T-helper 1 cell treated with Interleukin-12 subunit alpha and Interleukin-12 subunit beta and Interleukin-4 antibody, amounts not matched to agents 30 μg/mL and 1 μg/mL, for 36 hours (primary cell): ENCODE data around the gene P4HA2.

ENCODE experiments used
- H3K27ac Mint-ChIP-seq: one replicate; pipeline ENCODE4 v1.8.0; 2021; ENCODE audit warnings: mild to moderate bottlenecking, mixed read lengths
- H3K27me3 Mint-ChIP-seq: one replicate; pipeline ENCODE4 v1.8.0; 2021; ENCODE audit warnings: low read depth, mixed read lengths
- H3K36me3 Mint-ChIP-seq: one replicate; pipeline ENCODE4 v1.8.0; 2021; ENCODE audit warnings: low read depth, mixed read lengths
- H3K4me1 Mint-ChIP-seq: one replicate; pipeline ENCODE4 v1.8.0; 2021; ENCODE audit warnings: low read depth, mixed read lengths
- H3K4me3 Mint-ChIP-seq: one replicate; pipeline ENCODE4 v1.8.0; 2021; ENCODE audit warnings: mild to moderate bottlenecking, moderate library complexity, mixed read lengths
- H3K9me3 Mint-ChIP-seq: one replicate; pipeline ENCODE4 v1.8.0; 2021; ENCODE audit warnings: mixed read lengths

The P4HA2 gene

DNA sequence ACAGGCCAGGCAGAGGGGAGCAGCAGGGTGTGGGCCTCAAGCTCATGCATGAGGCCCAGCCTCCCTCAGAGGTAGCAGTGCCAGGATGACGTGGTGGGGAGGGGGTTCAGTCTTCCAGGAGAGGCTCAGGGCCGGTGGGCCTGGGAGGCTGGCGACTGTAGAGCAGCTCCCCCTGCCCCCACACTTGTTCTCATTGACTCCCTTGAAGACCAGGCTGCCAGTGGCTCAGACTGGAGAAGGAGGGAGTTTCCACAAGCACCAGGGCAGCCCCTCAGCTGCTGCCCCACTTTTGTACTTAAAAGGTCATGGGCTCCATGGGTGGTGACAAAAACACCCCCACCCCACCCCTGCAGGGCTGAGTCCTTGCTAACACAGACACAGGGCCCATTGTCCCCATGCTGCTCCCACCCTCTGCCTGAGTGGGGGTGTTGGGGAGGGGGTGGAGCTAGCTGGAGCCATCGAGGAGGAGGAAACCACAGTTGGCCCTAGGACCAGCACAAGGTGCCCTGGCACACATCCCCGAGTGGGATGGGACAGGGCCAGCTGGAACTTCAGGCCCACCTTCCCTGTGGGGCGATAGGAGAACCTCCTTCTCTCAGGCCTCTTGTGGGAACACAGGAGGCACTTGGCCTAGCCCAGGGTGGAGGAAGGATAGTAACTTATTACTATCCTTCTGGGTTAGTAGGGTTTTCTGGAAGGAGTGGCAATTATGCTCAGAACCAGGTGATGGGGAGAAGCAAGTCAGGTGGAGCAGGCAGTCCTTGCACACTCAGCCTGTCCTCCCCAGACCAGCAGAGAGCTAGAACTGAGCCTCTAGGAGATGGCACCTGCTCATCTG is 40.5 kb upstream of the P4HA2 start:
- H3K9me3 Mint-ChIP-seq = no peaks in the 10 kb centered on the region
- H3K36me3 Mint-ChIP-seq = no peaks in the 10 kb centered on the region
- H3K27me3 Mint-ChIP-seq = peaks cover 4% of the 10 kb centered on the region
- H3K4me1 Mint-ChIP-seq = peaks cover 5% of the 10 kb centered on the region
- H3K4me3 Mint-ChIP-seq = no peak overlapping the region
- no peak overlapping the region for H3K27ac Mint-ChIP-seq

DNA sequence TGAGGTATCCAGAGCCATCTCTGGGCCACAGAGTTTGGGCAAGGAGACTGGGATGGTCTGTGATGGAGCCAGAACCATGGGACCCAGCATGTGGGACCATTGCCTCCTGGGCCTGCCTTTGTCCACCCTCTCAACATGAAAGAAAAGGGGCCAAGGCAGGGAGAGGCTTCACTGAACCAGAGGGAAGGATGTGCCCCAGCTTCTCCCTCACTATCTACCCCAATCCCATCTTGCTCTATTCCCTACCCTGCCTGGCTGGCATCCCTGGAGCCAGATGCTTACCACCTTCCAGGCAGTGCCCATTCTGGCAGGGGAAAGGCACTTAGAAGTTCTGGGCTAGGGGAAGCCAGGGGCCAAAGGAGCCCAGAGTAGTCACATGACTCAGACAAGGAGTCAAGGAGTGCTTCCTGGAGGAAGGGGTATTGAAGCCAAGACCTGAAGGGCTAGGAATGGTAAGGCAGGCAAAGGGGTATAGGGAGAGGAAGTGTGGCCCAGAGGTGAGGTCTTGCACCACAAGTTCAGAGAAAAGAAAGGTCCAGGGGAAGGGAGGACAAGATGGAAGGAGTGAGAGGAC is 39.6 kb upstream of the P4HA2 start:
- H3K36me3 Mint-ChIP-seq = no peaks in the 10 kb centered on the region
- H3K4me3 Mint-ChIP-seq = no peak overlapping the region
- H3K9me3 Mint-ChIP-seq = no peaks in the 10 kb centered on the region
- peaks cover 1% of the 10 kb centered on the region for H3K4me1 Mint-ChIP-seq
- peak overlapping the region; percentile 55 for H3K27ac Mint-ChIP-seq
- H3K27me3 Mint-ChIP-seq = no peaks in the 10 kb centered on the region

- no peaks in the 10 kb centered on the region for H3K9me3 Mint-ChIP-seq
These were observed 39.1 kb upstream of the P4HA2 start for GRCh38 chr5:132266836-132267160.

GRCh38 chr5:132266031-132266835 is 38.6 kb upstream of the P4HA2 start:
- H3K9me3 Mint-ChIP-seq = no peaks in the 10 kb centered on the region
- H3K36me3 Mint-ChIP-seq = no peaks in the 10 kb centered on the region
- peaks cover 1% of the 10 kb centered on the region for H3K4me1 Mint-ChIP-seq
- H3K4me3 Mint-ChIP-seq = no peak overlapping the region
- H3K27ac Mint-ChIP-seq = no peak overlapping the region
- H3K27me3 Mint-ChIP-seq = no peaks in the 10 kb centered on the region

More at GRCh38 chr5:132266836-132267160, 39.1 kb upstream of the P4HA2 start:
- no peak overlapping the region for H3K27ac Mint-ChIP-seq
- no peaks in the 10 kb centered on the region for H3K36me3 Mint-ChIP-seq
- H3K27me3 Mint-ChIP-seq = no peaks in the 10 kb centered on the region
- peaks cover 1% of the 10 kb centered on the region for H3K4me1 Mint-ChIP-seq
- H3K4me3 Mint-ChIP-seq = no peak overlapping the region

GRCh38 chr5:132265336-132266030 is 37.8 kb upstream of the P4HA2 start:
- Mint-ChIP-seq H3K27me3 (no peaks in the 10 kb centered on the region), H3K27ac (no peak overlapping the region), H3K9me3 (no peaks in the 10 kb centered on the region), H3K4me3 (no peak overlapping the region), H3K36me3 (no peaks in the 10 kb centered on the region), H3K4me1 (peaks cover 7% of the 10 kb centered on the region)

- no peaks in the 10 kb centered on the region for H3K27me3 Mint-ChIP-seq
- no peak overlapping the region for H3K4me3 Mint-ChIP-seq
- peaks cover 11% of the 10 kb centered on the region for H3K4me1 Mint-ChIP-seq
- no peaks in the 10 kb centered on the region for H3K36me3 Mint-ChIP-seq
- H3K9me3 Mint-ChIP-seq = no peaks in the 10 kb centered on the region
- H3K27ac Mint-ChIP-seq = peak overlapping the region; percentile 32
These were observed 37.1 kb upstream of the P4HA2 start for GRCh38 chr5:132264546-132265335.

DNA sequence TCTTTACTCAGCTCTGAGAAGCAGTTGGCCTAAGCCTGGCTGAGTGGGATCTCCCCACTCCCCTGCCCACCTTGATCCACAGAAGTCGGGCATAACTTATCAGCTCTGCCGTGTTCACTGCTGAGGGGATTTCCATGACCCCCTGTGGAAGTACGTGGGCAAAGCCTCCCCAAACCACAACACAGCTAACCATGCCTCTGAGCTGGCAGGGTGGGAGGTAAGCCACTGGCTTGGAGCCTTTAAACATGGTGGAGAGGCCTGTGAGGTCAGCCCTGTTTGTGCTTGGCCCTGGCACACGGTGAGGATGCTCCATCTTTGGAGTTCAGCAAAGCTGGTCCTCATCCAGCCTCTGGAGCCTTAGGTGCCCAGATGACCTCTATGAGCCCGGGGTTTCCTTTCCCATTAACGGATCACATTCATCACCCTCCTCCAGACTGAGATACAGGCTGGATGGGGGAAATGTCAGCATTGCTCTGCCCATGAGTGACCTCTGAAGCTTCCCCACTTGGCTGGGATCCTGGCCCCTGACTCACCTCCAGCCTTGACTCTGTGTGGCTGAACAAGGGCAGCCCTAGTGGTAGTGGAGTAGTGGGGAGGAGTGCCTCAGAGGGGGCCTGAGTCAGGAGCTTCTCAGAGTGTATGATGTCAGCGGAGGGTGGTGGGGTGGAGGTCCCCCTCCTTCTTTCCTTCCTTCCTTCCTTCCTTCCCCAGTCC is 36.1 kb upstream of the P4HA2 start:
- Mint-ChIP-seq H3K36me3 (no peaks in the 10 kb centered on the region), H3K27me3 (no peaks in the 10 kb centered on the region), H3K9me3 (no peaks in the 10 kb centered on the region), H3K27ac (no peak overlapping the region), H3K4me3 (no peak overlapping the region), H3K4me1 (peaks cover 11% of the 10 kb centered on the region)

- Mint-ChIP-seq H3K4me1 (peaks cover 11% of the 10 kb centered on the region), H3K27ac (no peak overlapping the region), H3K9me3 (no peaks in the 10 kb centered on the region), H3K27me3 (peaks cover 4% of the 10 kb centered on the region), H3K36me3 (no peaks in the 10 kb centered on the region), H3K4me3 (no peak overlapping the region)
These were observed 35.4 kb upstream of the P4HA2 start for GRCh38 chr5:132262882-132263547.

DNA sequence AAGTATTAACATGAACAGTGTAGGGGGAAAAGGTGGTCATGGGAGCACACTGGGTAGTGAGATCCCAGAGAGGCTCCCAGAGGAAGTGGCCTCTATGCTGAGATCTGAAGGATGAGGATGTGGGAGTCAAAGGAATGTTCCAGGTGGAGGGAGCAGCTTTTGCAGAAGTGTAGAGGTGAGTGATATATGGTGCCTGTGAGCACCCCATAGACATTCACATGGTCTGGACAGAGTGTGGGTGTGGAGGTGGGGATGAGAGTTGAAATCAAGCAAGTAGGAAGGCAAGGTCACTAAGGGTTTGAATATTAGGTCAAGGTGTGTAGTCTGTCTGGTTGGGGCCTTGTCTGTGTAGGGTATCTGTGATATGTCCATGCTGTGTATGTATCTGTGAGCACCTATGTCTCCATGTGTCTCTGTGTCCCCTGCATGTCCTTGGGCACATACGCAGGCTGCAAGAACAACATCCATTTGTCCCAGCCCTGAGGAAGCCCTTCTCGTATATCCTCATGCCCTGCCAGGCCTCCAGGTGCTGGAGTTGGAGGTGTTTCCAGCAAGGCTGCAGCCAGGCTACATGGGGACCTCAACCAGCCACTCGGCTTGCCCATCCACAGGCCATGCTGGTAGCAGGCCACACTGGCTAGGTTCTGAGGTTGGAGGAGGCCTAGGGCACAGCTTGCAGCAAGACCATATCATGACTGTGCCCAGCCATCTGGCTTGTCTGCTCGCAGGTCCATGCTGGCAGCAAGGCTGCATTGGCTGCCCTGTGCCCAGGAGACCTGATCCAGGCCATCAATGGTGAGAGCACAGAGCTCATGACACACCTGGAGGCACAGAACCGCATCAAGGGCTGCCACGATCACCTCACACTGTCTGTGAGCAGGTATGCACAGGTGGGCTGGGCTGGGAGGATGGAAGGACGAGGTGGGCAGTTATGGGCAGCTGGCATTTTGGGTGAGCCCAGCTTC is 34.5 kb upstream of the P4HA2 start:
- H3K4me3 Mint-ChIP-seq = no peak overlapping the region
- peaks cover 11% of the 10 kb centered on the region for H3K4me1 Mint-ChIP-seq
- H3K9me3 Mint-ChIP-seq = no peaks in the 10 kb centered on the region
- H3K36me3 Mint-ChIP-seq = no peaks in the 10 kb centered on the region
- H3K27me3 Mint-ChIP-seq = peaks cover 7% of the 10 kb centered on the region
- no peak overlapping the region for H3K27ac Mint-ChIP-seq

DNA sequence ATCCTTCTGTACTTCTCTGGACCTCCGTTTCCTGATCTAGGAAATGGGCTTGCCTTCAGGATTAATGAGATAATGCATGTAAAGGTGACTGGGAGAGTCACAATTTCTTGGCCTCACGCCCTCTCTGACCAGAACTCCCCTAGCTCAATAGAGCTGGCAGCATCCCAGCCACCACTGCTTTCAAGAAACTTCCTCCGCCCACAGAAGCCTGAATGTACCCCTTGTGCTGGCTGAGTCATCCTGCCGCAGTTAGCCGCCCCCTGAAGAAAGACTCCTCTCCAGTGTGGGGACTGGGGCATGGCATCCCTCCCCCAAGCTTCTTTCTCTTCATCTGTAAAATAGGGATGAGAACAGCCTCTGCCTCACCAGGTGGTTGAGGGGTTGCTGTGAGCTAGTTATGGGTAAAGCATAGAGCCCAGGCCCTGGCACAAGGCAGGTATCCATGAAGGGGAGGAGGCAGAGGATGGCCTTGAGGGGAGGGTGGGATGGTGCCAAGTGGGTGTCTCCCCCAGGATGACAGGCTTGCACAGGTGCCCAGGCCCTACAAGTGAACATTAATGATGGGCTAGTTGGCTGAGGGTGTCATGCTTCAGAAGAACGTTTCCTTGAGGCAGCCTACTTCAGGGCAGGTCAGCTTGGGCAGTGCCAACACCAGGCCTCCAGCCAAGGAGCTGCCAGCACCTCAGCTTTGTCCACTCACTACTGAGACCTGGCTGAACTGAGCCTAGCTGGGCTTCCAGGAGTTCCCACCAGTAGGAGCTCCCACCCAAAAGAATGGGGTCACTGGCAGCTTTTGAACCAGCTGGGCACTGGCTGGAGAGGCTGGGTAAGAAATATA is 33.3 kb upstream of the P4HA2 start:
- H3K4me1 Mint-ChIP-seq = peaks cover 11% of the 10 kb centered on the region
- H3K4me3 Mint-ChIP-seq = no peak overlapping the region
- H3K27me3 Mint-ChIP-seq = peaks cover 19% of the 10 kb centered on the region
- peaks cover 2% of the 10 kb centered on the region for H3K36me3 Mint-ChIP-seq
- no peaks in the 10 kb centered on the region for H3K9me3 Mint-ChIP-seq
- no peak overlapping the region for H3K27ac Mint-ChIP-seq

DNA sequence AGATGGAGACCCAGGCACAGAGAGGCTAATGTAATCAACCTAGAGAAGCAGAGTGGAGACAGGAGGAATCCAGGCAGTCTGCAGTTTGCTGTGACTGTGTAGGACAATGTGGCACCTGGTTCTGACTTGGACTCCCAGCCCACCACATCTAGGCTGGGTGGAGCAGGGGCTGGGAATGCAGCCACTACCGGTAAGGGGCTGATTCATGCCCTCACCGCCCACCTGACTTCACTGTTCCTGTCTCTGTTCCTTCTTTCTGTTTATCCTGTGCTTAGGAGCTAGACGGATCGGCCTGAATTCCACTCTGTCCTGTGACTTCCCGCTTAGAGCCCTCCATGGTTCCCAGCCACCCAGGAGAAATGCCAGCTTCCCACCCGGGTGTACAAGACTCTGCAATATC is 32.4 kb upstream of the P4HA2 start:
- H3K4me1 Mint-ChIP-seq = peaks cover 11% of the 10 kb centered on the region
- H3K36me3 Mint-ChIP-seq = peaks cover 2% of the 10 kb centered on the region
- no peak overlapping the region for H3K4me3 Mint-ChIP-seq
- no peak overlapping the region for H3K27ac Mint-ChIP-seq
- peaks cover 27% of the 10 kb centered on the region for H3K27me3 Mint-ChIP-seq
- H3K9me3 Mint-ChIP-seq = no peaks in the 10 kb centered on the region
